NB4 (cell line): ENCODE measurements around the gene NYAP2.

Experiments
- CTCF ChIP-seq: IDR thresholded peaks from one replicate; pipeline ENCODE4 v1.5.1; 2012; ENCODE audit warnings: low read depth, low read length
- MYC ChIP-seq: IDR thresholded peaks from 2 replicates; pipeline ENCODE4 v1.6.1; 2011; ENCODE audit warnings: low read depth, low read length

- TF ChIP-seq CTCF (no peak), MYC (no peak)
Observed at GRCh38 chr2:225582355-225583116, 183.0 kb downstream of the NYAP2 start.
